Endothelial cell of umbilical vein (primary cell): ENCODE measurements around the gene ECT2. TPM values are rescaled to one million over a fixed set of nuclear protein-coding genes. Genes with fewer than 3 reads are reported as not detected.
A peak's percentile ranks its signal among the peaks of the same experiment; 100 is the strongest.
"Not testable (repeated sequence)": the region's sequence is repeated elsewhere in the genome, so short reads cannot be mapped to it uniquely, and the experiment has no call there.

ENCODE experiments used
- BruUV-seq: library from RNA; stranded (reverse); fragments of 400-500 nt; replicated peaks from 2 replicates; lab custom pipeline; 2021; lab: Mats Ljungman, UMichigan
- CTCF ChIA-PET: fragments of 300-600, 350-600 bp; sonication (Branson Sonifier 250); formaldehyde crosslinking; loops from one replicate; lab custom pipeline; 2021; ENCODE audit warnings: antibody characterized with exemption, inconsistent platforms; lab: Charles Lee
- POLR2A ChIA-PET: fragments of 300-600, 350-600 bp; sonication (Branson Sonifier 250); formaldehyde crosslinking; loops from one replicate; lab custom pipeline; 2021; ENCODE audit warnings: antibody characterized with exemption, inconsistent platforms; lab: Charles Lee
- DNase-seq: peaks from one replicate; pipeline ENCODE4 v3.0.0-alpha.2; 2011; ENCODE audit warnings: low read depth, low spot score
- FAIRE-seq: peaks from 2 replicates; lab custom pipeline; 2011; peaks lifted over from hg19 to GRCh38; lab: Jason Lieb, UNC
- H2AFZ ChIP-seq: 2 replicates; pipeline ENCODE4 v1.6.0; 2012; ENCODE audit warnings: low read depth, low read length, control low read depth, inconsistent platforms
- H3K27ac ChIP-seq: 2 replicates; pipeline ENCODE4 v1.5.1; 2011; ENCODE audit warnings: low read depth, mild to moderate bottlenecking, control low read depth, low read length, moderate library complexity; ENCODE audit not compliant: insufficient read depth
- H3K27me3 ChIP-seq, 2 experiments: 2 replicates each; pipeline versions ENCODE4 v1.6.0 to v1.6.1; 2011; ENCODE audit warnings: low read length in 2 of 2, mixed read lengths in 1 of 2; ENCODE audit not compliant: control insufficient read depth in 2 of 2, insufficient read depth in 2 of 2
- H3K36me3 ChIP-seq, 2 experiments: 2 replicates in 1 of 2; 3 replicates in 1 of 2; pipeline ENCODE4 v1.5.1; 2011; ENCODE audit warnings: low read length in 2 of 2, mild to moderate bottlenecking in 1 of 2, moderate library complexity in 1 of 2; ENCODE audit not compliant: control insufficient read depth in 2 of 2, insufficient read depth in 2 of 2; ENCODE audit errors: extremely low read depth in 1 of 2
- H3K4me1 ChIP-seq: 3 replicates; pipeline ENCODE4 v1.5.1; 2011; ENCODE audit warnings: mild to moderate bottlenecking, low read length; ENCODE audit not compliant: control insufficient read depth, insufficient read depth; ENCODE audit errors: extremely low read depth
- H3K4me2 ChIP-seq: 2 replicates; pipeline ENCODE4 v1.6.1; 2011; ENCODE audit warnings: low read length, control low read depth, mixed read lengths; ENCODE audit not compliant: insufficient read depth
- H3K4me3 ChIP-seq, 3 experiments: fragments of 200-600 bp in 1 of 3; sonication (generic), shearing (Covaris generic) in 1 of 3; replicated peaks in 1 of 3; 2 replicates each; pipeline ENCODE4 v1.5.1; 2011 to 2016; ENCODE audit warnings: control low read depth in 3 of 3, low read length in 3 of 3, mild to moderate bottlenecking in 2 of 3, inconsistent platforms in 1 of 3, low read depth in 1 of 3, moderate library complexity in 1 of 3; ENCODE audit not compliant: insufficient read depth in 1 of 3
- H3K79me2 ChIP-seq: 2 replicates; pipeline ENCODE4 v1.6.0; 2012; ENCODE audit warnings: low read length, inconsistent platforms; ENCODE audit not compliant: control insufficient read depth, insufficient read depth
- H3K9ac ChIP-seq: replicated peaks from 2 replicates; pipeline ENCODE3; 2011; ENCODE audit warnings: low read length, control low read depth; ENCODE audit not compliant: insufficient read depth; ENCODE audit errors: extremely low read depth
- H3K9me1 ChIP-seq: replicated peaks from 3 replicates; pipeline ENCODE4 v1.6.0; 2011; ENCODE audit warnings: mild to moderate bottlenecking, low read length; ENCODE audit not compliant: control insufficient read depth, insufficient read depth; ENCODE audit errors: extremely low read depth
- H3K9me3 ChIP-seq: replicated peaks from 2 replicates; pipeline ENCODE4 v1.5.1; 2012; ENCODE audit warnings: low read length, inconsistent platforms; ENCODE audit not compliant: control insufficient read depth, insufficient read depth
- H4K20me1 ChIP-seq: replicated peaks from 2 replicates; pipeline ENCODE3; 2011; ENCODE audit warnings: mild to moderate bottlenecking, low read length; ENCODE audit not compliant: control insufficient read depth, insufficient read depth; ENCODE audit errors: extremely low read depth
- FOS ChIP-seq: IDR thresholded peaks from 2 replicates; pipeline ENCODE4 v1.6.1; 2011; ENCODE audit warnings: mild to moderate bottlenecking, low read length, moderate library complexity, borderline replicate concordance; ENCODE audit not compliant: insufficient read depth
- dilution Hi-C: fragments of 300-500 bp; cut with MboI; formaldehyde crosslinking; loops from one replicate; pipeline ENCODE4 v1.15.0; 2019; ENCODE audit warnings: low sequenced_read_pairs; ENCODE audit not compliant: extremely low pct_ligation_motif_present
- intact Hi-C: fragments of 100-400 bp; cut with micrococcal nuclease; formaldehyde crosslinking; loops from one replicate; pipeline ENCODE4 v1.10.0; 2022
- polyA plus RNA-seq, 4 experiments: library from polyadenylated mRNA; depleted of rRNA in 3 of 4; stranded (reverse) in 3 of 4; unstranded in 1 of 4; fragments of >200 nt; gene quantifications; 2 replicates each; pipeline versions ENCODE4 v1.2.1 to v1.2.3, GENCODE V29; 2011 to 2012; ENCODE audit warnings: missing spikeins in 1 of 4
- total RNA-seq: library from RNA; stranded (reverse); gene quantifications from 2 replicates; pipeline ENCODE4 v1.2.3, GENCODE V29; 2021
- TF ChIP-seq, protein P1 (sequence below), 2 donors: IDR thresholded peaks; 1 replicate in 1 of 2; 2 replicates in 1 of 2; pipeline ENCODE4 v1.5.1; 2011; ENCODE audit warnings: low read length in 2 of 2, mild to moderate bottlenecking in 2 of 2, moderate library complexity in 2 of 2, control low read depth in 1 of 2, inconsistent platforms in 1 of 2, low read depth in 1 of 2; ENCODE audit not compliant: insufficient read depth in 1 of 2; ENCODE audit errors: extremely low read depth in 1 of 2

ECT2 gene
- total and polyA plus RNA-seq, 2 donors (not counting 3 experiments of a cell fraction or from before 2014, with no cell fraction given): 10.3 to 47.5 TPM

GRCh38 chr3:172717493-172718088 is 32.9 kb upstream of the ECT2 start:
- BruUV-seq: no TSS peak
- ChIA-PET CTCF (interaction anchor here (0.6 to 1.8 kb wide), 12 partner anchors 9 to 44 kb away, joined by 3 to 16 read pairs (median 4); partner anchors contain the start of gene ECT2), POLR2A (interaction anchor here (1.0 kb wide), 1 partner anchor 33 kb away, joined by 5 read pairs; the partner anchor contains the start of gene ECT2)
- H3K36me3 ChIP-seq: no peaks in the 10 kb centered on the region
- H3K9ac ChIP-seq: no peak overlapping the region
- H3K9me1 ChIP-seq: no peaks in the 10 kb centered on the region
- TF ChIP-seq FOS: no peak
- TF ChIP-seq, protein P1, sequence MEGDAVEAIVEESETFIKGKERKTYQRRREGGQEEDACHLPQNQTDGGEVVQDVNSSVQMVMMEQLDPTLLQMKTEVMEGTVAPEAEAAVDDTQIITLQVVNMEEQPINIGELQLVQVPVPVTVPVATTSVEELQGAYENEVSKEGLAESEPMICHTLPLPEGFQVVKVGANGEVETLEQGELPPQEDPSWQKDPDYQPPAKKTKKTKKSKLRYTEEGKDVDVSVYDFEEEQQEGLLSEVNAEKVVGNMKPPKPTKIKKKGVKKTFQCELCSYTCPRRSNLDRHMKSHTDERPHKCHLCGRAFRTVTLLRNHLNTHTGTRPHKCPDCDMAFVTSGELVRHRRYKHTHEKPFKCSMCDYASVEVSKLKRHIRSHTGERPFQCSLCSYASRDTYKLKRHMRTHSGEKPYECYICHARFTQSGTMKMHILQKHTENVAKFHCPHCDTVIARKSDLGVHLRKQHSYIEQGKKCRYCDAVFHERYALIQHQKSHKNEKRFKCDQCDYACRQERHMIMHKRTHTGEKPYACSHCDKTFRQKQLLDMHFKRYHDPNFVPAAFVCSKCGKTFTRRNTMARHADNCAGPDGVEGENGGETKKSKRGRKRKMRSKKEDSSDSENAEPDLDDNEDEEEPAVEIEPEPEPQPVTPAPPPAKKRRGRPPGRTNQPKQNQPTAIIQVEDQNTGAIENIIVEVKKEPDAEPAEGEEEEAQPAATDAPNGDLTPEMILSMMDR (IDR thresholded peaks at IDR 0.05; ENCODE audit: extremely low read depth in 1 of 2, insufficient read depth in 1 of 2, low read depth in 1 of 2, low read length in 2 of 2): peak; percentile 15 to 34
- no peaks in the 10 kb centered on the region for H3K79me2 ChIP-seq
- peaks cover 3% of the 10 kb centered on the region for H3K9me3 ChIP-seq
- peak; percentile 48 for FAIRE-seq
- H3K4me1 ChIP-seq: no peaks in the 10 kb centered on the region
- no peaks in the 10 kb centered on the region for H3K27me3 ChIP-seq
- H3K27ac ChIP-seq: no peak overlapping the region
- H3K4me2 ChIP-seq: no peak overlapping the region
- H2AFZ ChIP-seq: no peak overlapping the region
- intact Hi-C loops (no loop called here), dilution Hi-C loops (no loop called here)
- DNase-seq: no peak
- no peaks in the 10 kb centered on the region for H4K20me1 ChIP-seq
- H3K4me3 ChIP-seq: no peak overlapping the region

GRCh38 chr3:172722536-172723040 is 27.9 kb upstream of the ECT2 start:
- H3K4me3 ChIP-seq, FAIRE-seq, CTCF ChIA-PET, H3K4me1 ChIP-seq, H3K9me3 ChIP-seq, H3K27ac ChIP-seq, H3K36me3 ChIP-seq, H2AFZ ChIP-seq, dilution Hi-C loops, intact Hi-C loops, DNase-seq, H3K9me1 ChIP-seq, POLR2A ChIA-PET, H3K4me2 ChIP-seq, H3K79me2 ChIP-seq, H4K20me1 ChIP-seq, BruUV-seq, H3K27me3 ChIP-seq, H3K9ac ChIP-seq: not testable (repeated sequence)
